Bronchial smooth muscle cell (primary cell): ENCODE measurements around the gene ADRA2B. TPM values are rescaled to one million over a fixed set of nuclear protein-coding genes. Genes with fewer than 3 reads are reported as not detected.

Source experiments
- total RNA-seq: library from RNA; depleted of rRNA; stranded (reverse); fragments of >200 nt; gene quantifications from 2 replicates; pipeline ENCODE4 v1.2.1, GENCODE V29; 2014

ADRA2B gene
- total RNA-seq: not detected in 2 replicates

GRCh38 chr2:96116424-96116878 lies at the start of gene ADRA2B:
Gene ADRA2B (minus strand): TSS chr2:96116571. CDS start chr2:96116149, 422 bp downstream.

GRCh38 chr2:96145036-96145847 lies 28.9 kb upstream of the ADRA2B start, which contains the start of gene DUSP2:
Gene DUSP2 (minus strand): TSS chr2:96145440. CDS start chr2:96145354, 86 bp downstream.

GRCh38 chr2:96138179-96139145 lies 22.1 kb upstream of the ADRA2B start, which contains the start of gene ASTL:
Gene ASTL (minus strand): TSS chr2:96138502. CDS start chr2:96138436, 66 bp downstream.

Other genes starting within 250 kb of the ADRA2B start
- gene ANKRD36C, start 124.7 kb downstream of the ADRA2B start, total RNA-seq: 24.7 and 25.8 TPM in 2 replicates
- 0.79 and 1.0 TPM in 2 replicates for gene GPAT2, start 81.7 kb downstream of the ADRA2B start, total RNA-seq
- gene ASTL, start 21.9 kb upstream of the ADRA2B start, total RNA-seq: not detected in 2 replicates
- 0.94 and 1.1 TPM in 2 replicates for gene DUSP2, start 28.9 kb upstream of the ADRA2B start, total RNA-seq
- gene STARD7, start 92.3 kb upstream of the ADRA2B start, total RNA-seq: 70.5 and 81.0 TPM in 2 replicates
- gene TMEM127, start 149.4 kb upstream of the ADRA2B start, total RNA-seq: 10.6 and 10.7 TPM in 2 replicates
- 62.4 and 66.5 TPM in 2 replicates for gene CIAO1, start 149.7 kb upstream of the ADRA2B start, total RNA-seq
- gene SNRNP200, start 189.0 kb upstream of the ADRA2B start, total RNA-seq: 43.0 and 46.2 TPM in 2 replicates
- 2.7 and 3.7 TPM in 2 replicates for gene ITPRIPL1, start 208.7 kb upstream of the ADRA2B start, total RNA-seq
- 0.86 and 2.2 TPM in 2 replicates for gene NCAPH, start 219.2 kb upstream of the ADRA2B start, total RNA-seq